Inflammatory macrophage treated with lipopolysaccharide for 1 hour (primary cell): ENCODE data around the gene BHMT.
"Not testable (repeated sequence)": the region's sequence is repeated elsewhere in the genome, so short reads cannot be mapped to it uniquely, and the experiment has no call there.

Experiments
- DNase-seq, 2 donors: peaks; one replicate each; pipeline ENCODE4 v3.0.0-alpha.2; 2020 to 2022

The BHMT gene

GRCh38 chr5:79173626-79174025 is 62.0 kb downstream of the BHMT start:
- no peak for DNase-seq

- not testable (repeated sequence) for DNase-seq
These were observed 68.8 kb downstream of the BHMT start for GRCh38 chr5:79180449-79180848.

- DNase-seq: peak; percentile 68 to 78
These were observed 69.9 kb downstream of the BHMT start for GRCh38 chr5:79181419-79182022.
